Right lobe of liver (tissue), 4 donors: ENCODE results near the gene C8A.

Source experiments
- POLR2A ChIP-seq: fragments of 450-650 bp; IDR thresholded peaks from one replicate; pipeline ENCODE4 v1.6.1; 2017; ENCODE audit warnings: antibody characterized with exemption, mild to moderate bottlenecking
- TF ChIP-seq, protein P1 (sequence below), 4 donors: fragments of 200-600 bp in 3 of 4; fragments of 450-650 bp in 1 of 4; IDR thresholded peaks; one replicate each; pipeline versions ENCODE4 v1.5.1 to v1.8.0; 2016 to 2022; ENCODE audit warnings: antibody characterized with exemption in 4 of 4, mild to moderate bottlenecking in 2 of 4
- donor health status: DM: no; HTN: no; CAD: no.
- donor health status: DM: no; HTN: no; CAD: no.
- donor health status: DM: no; HTN: yes; CAD: no.

DNA sequence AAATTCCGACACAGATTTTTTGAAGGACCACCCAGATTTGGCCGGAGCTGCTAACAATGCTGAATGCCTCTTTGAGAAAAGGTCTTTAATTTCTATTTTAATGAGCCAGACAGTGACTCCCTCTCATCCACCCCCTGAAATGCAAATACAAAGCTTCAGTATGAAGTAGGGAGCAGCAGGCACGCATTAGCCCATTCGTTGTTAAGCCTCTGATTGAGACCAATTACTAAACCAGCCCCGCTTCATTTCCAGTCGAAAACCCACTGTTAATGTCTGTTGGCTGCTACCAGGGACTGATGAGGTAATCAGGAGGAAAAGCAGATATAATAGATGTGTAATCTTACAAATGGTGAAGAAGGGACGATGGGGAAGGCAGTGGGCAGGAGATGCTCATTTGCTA, 4.8 kb upstream of the C8A start:
- no peak for TF ChIP-seq POLR2A
- TF ChIP-seq, protein P1, sequence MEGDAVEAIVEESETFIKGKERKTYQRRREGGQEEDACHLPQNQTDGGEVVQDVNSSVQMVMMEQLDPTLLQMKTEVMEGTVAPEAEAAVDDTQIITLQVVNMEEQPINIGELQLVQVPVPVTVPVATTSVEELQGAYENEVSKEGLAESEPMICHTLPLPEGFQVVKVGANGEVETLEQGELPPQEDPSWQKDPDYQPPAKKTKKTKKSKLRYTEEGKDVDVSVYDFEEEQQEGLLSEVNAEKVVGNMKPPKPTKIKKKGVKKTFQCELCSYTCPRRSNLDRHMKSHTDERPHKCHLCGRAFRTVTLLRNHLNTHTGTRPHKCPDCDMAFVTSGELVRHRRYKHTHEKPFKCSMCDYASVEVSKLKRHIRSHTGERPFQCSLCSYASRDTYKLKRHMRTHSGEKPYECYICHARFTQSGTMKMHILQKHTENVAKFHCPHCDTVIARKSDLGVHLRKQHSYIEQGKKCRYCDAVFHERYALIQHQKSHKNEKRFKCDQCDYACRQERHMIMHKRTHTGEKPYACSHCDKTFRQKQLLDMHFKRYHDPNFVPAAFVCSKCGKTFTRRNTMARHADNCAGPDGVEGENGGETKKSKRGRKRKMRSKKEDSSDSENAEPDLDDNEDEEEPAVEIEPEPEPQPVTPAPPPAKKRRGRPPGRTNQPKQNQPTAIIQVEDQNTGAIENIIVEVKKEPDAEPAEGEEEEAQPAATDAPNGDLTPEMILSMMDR (IDR thresholded peaks at IDR 0.05), result no peak
